Lower leg skin (tissue), 4 donors: ENCODE results near the gene KCNA3. TPM values are rescaled to one million over a fixed set of nuclear protein-coding genes. Genes with fewer than 3 reads are reported as not detected.

Experiments used
- DNase-seq, 2 donors: peaks; one replicate each; pipeline ENCODE4 v3.0.0-alpha.2; 2019; ENCODE audit warnings: low spot score in 2 of 2
- H3K4me3 ChIP-seq: fragments of 200-600 bp; sonication (generic); 2 replicates; pipeline ENCODE4 v1.5.1; 2017; ENCODE audit warnings: mild to moderate bottlenecking, low read depth; ENCODE audit not compliant: poor library complexity, severe bottlenecking
- CTCF ChIP-seq, 3 donors: fragments of 450-650 bp; IDR thresholded peaks; one replicate each; pipeline ENCODE4 v1.5.1; 2016; ENCODE audit warnings: antibody characterized with exemption in 3 of 3, mild to moderate bottlenecking in 3 of 3, moderate library complexity in 2 of 3
- POLR2A ChIP-seq, 2 donors: fragments of 450-650 bp; IDR thresholded peaks; one replicate each; pipeline ENCODE4 v1.6.1; 2016 to 2017; ENCODE audit warnings: antibody characterized with exemption in 2 of 2, mild to moderate bottlenecking in 1 of 2, moderate library complexity in 1 of 2
- WGBS, 2 donors: methylation state at CpG; one replicate each; pipeline ENCODE4 v1.1.5; 2018; 5-methylcytosine and 5-hydroxymethylcytosine counted together
- intact Hi-C: fragments of 100-400 bp; cut with DNase I; formaldehyde crosslinking; loops from one replicate; pipeline ENCODE4 v1.15.0; 2023; ENCODE audit warnings: low total_unique reads
- total RNA-seq, 4 donors: library from RNA; depleted of rRNA; stranded (reverse); fragments of >200 nt; gene quantifications; one replicate each; pipeline ENCODE4 v1.1.0, GENCODE V29; 2016

Gene KCNA3
- total RNA-seq, 4 donors from 2014 or later = 0.30 to 1.0 (median 0.43) TPM

DNA sequence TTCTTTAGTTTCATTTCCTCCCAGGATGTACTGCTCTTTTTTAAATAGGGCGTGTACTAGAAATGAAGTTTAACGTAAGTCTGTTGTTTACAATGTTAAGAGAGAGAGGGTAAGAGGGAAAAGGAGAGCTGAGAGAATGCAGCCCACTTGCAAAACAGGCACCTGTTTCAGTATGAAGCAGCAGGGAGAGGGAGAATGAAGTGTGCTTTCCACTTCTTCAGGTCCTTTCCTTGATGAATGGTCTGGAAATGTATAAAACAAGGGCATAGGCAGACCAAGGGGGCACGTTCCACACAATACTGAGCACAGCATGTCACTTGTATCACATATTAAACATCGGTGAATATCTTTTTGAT, 2.0 kb downstream of the KCNA3 start:
- 45 to 49% methylated on average over 4 of the region's 4 CpGs for WGBS, 2 donors
- H3K4me3 ChIP-seq = no peak overlapping the region
- no peak for DNase-seq
- TF ChIP-seq POLR2A (IDR thresholded peaks at IDR 0.05) (no peak), CTCF (IDR thresholded peaks at IDR 0.05) (no peak)
- intact Hi-C loops = no loop called here

DNA sequence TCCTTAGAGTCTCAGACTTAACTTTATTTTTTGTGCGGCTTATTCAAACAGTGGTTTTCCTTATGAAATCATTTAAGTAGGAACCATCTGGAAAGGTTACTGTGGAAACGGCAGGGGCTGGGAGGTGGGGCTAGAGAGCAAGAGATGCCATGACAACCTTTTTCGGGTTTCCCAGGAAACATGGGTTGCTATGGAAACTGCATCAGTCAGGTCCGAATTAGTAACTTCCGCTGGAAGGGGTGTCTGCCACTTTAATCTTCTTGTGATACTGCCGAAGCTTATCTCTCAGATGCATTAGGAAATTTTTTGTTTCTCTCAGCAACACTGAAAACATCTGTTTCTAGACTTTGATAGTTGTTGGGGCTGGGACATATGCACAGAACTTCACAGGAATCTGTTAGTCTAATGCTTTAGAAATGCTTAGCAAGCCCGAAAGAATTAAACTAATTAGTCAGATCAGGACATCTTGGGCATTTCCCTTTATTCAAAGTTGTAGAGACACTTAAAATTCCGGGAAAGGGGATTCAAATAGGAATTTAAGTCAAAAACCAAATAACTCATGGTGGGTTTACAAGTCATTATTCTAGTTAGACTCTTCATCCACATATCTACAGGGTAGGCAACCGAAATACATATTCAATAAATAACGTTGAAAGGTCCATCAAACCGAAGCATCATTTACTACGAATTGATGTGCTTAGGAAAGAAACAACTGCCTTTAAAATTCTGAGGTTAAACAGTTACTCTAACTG, 2.6 kb downstream of the KCNA3 start:
- no peak for TF ChIP-seq POLR2A (IDR thresholded peaks at IDR 0.05)
- no peak for TF ChIP-seq CTCF (IDR thresholded peaks at IDR 0.05)
- no peak for DNase-seq

DNA sequence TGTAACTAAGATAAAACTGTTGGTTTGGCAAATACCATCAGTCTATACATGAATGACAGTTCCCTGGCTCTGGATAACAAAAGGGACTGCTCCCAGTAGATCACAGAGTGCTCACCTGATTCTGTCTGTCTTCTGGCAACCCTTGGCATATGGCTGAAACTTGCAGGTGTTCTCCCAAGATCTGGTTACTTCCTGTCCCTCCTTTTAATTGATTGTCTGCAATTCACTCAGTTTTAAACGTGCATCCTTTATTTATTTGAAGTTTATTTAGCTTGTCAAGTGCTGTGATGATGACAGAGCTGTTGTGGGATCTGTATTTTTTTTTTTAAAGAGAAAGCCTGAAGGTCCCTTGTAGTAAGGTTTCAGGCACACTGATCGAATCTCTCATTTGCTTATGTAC, 3.4 kb downstream of the KCNA3 start:
- DNase-seq = no peak
- TF ChIP-seq POLR2A (IDR thresholded peaks at IDR 0.05) (no peak), CTCF (IDR thresholded peaks at IDR 0.05) (no peak)
- WGBS, 2 donors = 34 to 36% methylated on average over 2 of the region's 2 CpGs
- H3K4me3 ChIP-seq = no peak overlapping the region
- intact Hi-C loops = no loop called here

More for the DNA sequence above, 2.6 kb downstream of the KCNA3 start:
- 32 to 33% methylated on average over 12 of the region's 12 CpGs for WGBS, 2 donors
- H3K4me3 ChIP-seq = no peak overlapping the region
- intact Hi-C loops = no loop called here

DNA sequence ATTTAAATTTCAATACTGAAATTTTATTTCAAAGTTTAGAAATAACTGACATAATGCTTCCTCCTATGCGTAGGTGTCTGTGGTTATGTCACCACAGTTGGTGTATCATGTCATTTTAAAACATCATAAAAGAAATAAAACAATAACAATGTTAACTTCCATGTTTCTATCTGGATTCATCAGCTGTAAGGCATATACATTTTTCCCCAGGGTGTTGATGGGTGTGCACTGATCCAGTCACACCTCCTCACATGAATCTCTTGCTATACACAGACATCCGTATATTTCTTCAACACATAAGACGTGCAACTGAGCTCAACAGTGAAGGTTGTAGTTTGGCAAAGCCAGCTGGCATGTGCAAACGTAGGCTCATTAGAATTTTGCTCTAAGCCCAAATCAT, 6.2 kb downstream of the KCNA3 start:
- no peak for TF ChIP-seq POLR2A (IDR thresholded peaks at IDR 0.05)
- no peak for TF ChIP-seq CTCF (IDR thresholded peaks at IDR 0.05)
- no peak for DNase-seq
- intact Hi-C loops = no loop called here
- no peak overlapping the region for H3K4me3 ChIP-seq
- WGBS, 2 donors = 40 to 52% methylated on average over 4 of the region's 4 CpGs

DNA sequence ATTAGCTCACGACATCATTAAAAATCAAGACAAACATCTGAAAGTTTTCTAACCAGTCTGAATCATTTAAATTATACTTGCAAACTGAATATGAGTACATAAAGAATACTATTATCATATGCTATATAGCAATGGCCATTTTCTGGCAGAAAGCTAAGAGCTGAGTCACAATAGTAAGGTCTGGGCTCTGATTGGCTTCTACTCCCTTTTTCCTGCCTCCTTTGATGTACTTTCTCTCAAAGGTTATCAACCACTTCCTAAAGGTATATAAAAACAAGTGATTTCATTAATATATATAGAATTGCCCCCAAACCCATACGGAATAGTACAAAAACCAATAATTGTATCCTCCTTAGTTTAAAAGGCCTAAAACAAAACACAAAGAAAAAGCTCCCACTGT, 7.0 kb downstream of the KCNA3 start:
- intact Hi-C loops = no loop called here

More for the DNA sequence above, 7.0 kb downstream of the KCNA3 start:
- WGBS, 2 donors = 87 to 88% methylated on average over 2 of the region's 2 CpGs
- no peak for DNase-seq
- no peak for TF ChIP-seq POLR2A (IDR thresholded peaks at IDR 0.05)
- TF ChIP-seq CTCF (IDR thresholded peaks at IDR 0.05) = no peak
- H3K4me3 ChIP-seq = no peak overlapping the region
